Activated CD8-positive, alpha-beta memory T cell treated with anti-CD3 and anti-CD28 coated beads, Interleukin-2, amount 50 U/mL, for 1 hour (primary cell): ENCODE measurements around the gene CCDC167.

Experiments used
- DNase-seq: peaks from one replicate; pipeline ENCODE4 v3.0.0-alpha.2; 2020; ENCODE audit errors: extremely low read depth

CCDC167 gene

GRCh38 chr6:37530297-37530696 lies 30.6 kb upstream of the CCDC167 start:
- DNase-seq, result no peak

- no peak for DNase-seq
Measured at GRCh38 chr6:37528541-37528940, 28.8 kb upstream of the CCDC167 start.

DNA sequence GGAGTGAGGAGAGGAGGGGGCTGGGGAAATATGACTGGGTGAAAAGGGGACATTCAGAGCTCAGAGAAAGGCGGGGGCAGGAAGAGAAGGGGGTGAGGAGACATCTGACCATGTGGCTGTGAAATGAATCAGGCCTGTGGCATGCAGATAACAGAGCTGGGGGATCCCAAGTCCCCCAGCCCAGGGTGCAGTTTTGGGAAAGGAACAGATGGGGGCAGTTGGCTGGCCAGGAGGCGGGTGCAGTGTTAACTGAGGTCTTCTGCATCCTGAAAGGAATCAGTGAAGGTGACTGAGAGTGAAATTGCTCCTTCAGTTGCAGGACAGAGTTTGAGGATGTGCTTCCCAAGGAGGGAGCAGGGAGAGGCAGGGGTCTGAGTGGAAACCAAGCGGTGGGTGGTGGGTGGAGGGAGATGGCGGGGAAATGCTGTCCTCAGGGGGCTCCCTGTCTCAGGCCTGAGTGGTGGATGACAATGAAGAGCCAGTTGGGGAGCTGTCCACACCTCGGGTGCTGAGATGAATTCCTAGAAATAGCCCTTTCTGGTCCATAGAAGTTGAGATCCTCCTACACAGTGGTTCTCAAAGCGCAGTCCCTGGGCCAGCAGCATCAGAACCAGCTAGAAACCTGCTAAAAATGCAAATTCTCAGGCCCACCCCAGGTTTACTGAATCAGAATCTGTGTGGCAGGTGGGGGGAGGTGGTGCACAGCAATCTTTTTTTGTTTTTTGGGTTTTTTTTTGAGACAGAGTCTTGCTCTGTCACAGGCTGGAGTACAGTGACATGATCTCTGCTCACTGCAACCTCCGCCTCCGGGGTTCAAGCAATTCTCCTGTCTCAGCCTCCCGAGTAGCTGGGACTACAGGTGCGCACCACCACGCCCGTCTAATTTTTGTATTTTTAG lies 26.0 kb upstream of the CCDC167 start:
- DNase-seq, result no peak

- no peak for DNase-seq
Measured at GRCh38 chr6:37524970-37525318, 25.3 kb upstream of the CCDC167 start.

- DNase-seq, result no peak
Measured at GRCh38 chr6:37524025-37524969, 24.6 kb upstream of the CCDC167 start.

- no peak for DNase-seq
Measured at GRCh38 chr6:37523412-37523811, 23.7 kb upstream of the CCDC167 start.

DNA sequence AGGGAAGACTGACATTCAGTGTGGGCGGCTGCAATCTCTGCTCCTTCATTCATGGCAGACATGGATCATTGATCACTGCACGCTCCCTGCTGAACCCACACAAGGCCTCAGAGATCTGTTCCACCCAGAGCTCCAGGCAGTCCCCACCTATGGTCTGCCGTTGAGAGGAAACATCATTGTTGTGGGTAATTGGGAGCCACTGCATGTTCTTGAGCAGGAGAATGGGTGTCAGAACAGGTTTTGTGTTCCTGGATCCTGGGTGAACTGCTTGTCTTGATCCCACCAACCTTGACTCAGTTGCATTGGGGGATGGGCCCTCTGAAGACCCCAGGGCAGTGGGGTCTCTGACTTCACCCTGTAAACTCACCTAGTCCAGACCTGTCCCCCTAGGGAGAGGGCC lies 23.1 kb upstream of the CCDC167 start:
- DNase-seq, result no peak

DNA sequence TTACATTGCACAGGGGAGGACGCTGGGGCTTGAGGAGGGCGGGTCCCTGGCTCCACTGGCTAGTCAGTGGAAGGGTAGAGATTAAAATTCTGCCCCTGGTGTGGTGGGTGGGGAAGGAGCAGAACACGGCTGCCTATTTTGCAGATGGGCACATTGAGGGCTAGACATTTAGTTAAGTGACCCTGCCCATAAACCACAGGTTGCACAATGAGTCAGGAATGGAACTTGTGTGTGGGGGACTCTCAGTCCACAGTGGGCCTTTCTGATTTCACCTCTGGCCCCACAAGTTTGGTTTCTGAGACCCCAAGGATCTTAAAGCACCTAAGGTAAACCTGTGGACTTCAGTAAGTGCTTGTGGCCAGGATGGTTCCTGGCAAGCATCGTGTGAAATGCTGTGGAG lies 22.0 kb upstream of the CCDC167 start:
- DNase-seq, result no peak

DNA sequence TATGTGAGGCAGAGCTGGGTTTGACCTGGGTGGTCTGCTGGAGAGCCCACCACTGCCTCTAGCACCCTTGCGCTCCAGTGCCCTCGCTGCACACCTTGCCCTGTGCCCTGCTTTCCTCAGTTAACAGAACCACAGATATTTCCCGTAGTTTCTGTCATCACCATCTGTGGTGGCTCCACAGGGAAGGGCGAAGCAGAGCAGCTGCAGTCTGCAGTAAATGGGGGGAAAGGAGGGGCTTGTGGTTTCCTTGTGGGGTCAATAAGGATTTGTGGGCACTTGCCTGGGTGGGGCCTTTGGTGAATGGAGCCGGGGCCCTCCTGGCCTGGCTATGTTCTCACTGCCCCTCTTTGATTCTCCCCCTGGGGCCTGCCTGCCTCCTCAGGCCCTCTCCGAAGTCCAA lies 21.2 kb upstream of the CCDC167 start:
- no peak for DNase-seq

GRCh38 chr6:37519461-37519860 lies 19.8 kb upstream of the CCDC167 start:
- no peak for DNase-seq

DNA sequence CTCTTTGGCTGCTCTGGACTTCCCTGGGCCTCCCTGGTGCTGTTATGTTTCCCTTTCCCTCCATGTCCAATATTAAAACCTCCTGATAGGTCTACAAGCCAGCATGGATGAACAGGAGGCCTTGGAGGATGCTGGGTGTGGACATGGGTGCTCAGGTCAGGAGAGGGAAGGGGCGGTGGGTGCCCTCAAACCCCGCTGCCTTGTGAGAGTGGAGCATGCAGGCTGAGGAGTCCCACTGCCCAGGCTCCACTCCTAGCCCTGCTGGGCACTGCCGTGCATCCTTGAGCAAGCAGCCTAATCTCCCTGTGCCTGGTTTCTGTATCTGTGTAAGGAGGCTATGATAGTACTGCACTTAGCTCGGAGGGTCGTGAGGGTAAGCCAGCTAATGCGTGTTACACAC lies 18.4 kb upstream of the CCDC167 start:
- DNase-seq, result no peak

DNA sequence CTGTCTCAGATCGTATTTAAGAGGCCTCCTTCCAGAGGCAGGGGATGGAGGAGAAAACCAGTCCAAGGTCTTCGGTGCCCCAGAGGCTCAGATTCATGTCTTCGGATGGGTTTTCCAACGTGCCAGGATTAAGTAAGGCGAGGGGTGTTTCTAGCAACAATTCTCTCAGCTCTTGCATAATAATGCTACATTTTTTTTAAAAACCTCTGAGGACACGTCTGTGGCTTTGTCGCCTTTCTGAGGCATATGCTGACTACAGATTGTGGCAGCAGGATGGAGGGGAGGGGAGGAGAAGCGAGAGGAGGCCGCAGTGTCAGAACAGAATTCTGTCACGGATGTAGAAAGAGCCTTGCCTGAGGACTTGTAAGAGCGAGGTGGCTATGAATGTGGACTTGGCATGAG lies 17.7 kb upstream of the CCDC167 start:
- peak; percentile 67 for DNase-seq

- no peak for DNase-seq
Measured at GRCh38 chr6:37516920-37517405, 17.3 kb upstream of the CCDC167 start.

DNA sequence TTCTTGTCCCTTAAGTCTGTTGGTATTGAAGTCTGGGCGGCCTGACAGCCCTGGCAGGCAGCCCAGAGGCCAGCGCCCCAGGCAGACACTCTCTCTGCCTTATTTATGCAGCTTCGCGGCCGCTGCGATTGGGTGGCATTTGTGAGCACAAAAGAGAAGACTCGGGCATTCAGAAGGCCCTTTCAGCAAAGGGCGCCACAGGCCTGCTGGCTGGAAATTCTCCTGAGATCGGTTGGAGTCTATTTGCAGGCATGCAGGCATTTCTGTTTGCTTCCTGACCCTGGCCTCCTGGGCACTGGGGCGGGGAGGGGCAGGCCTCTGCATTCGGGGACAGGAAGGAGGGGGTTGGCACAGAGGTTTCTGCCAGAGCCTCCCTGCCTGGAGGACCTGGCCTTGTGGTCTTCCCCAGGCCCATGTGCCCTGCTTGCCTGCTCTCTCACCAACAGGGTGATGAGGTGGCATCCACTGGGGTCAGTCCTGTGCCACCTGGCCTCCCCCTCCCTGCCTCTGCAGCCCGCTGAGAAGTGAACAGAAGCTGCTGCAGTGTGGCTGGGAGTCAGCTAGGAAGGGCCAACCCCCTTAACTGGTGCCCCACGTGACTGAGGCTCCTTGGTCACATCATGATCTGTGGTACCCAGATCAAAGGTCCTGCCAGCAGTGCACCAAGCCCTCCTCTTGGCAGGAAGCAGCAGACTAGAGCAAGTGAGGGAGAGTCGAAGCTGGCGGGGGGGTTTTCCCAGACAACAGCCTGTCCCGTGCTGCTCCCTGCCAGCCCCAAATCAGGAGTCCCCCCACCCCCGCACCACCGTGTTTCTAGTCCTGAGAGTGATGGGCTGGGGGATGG lies 16.6 kb upstream of the CCDC167 start:
- peak; percentile 86 for DNase-seq

- no peak for DNase-seq
Measured at GRCh38 chr6:37515712-37516075, 16.0 kb upstream of the CCDC167 start.

- DNase-seq, result no peak
Measured at GRCh38 chr6:37514837-37515236, 15.1 kb upstream of the CCDC167 start.

DNA sequence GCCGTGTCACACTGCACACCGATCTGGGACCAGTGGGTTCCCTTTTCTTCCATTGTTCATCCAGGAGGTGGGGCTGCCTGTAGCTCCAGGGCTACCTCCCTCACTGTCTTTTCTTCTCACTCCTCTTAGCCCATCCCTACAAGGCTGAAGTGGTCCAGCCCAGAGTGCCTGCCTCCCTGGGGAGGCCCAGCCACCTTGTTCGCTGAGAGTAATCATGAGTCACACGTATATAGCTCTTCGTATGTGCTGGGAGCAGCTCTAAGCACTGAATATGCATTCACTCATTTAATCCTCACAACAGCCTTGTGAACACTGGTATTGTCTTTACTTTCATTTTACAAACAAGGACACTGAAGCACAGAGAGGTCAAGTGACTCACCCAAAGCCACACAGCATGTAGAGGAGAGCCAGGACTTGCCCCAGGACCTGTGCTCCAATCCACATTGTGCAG lies 14.7 kb upstream of the CCDC167 start:
- no peak for DNase-seq

DNA sequence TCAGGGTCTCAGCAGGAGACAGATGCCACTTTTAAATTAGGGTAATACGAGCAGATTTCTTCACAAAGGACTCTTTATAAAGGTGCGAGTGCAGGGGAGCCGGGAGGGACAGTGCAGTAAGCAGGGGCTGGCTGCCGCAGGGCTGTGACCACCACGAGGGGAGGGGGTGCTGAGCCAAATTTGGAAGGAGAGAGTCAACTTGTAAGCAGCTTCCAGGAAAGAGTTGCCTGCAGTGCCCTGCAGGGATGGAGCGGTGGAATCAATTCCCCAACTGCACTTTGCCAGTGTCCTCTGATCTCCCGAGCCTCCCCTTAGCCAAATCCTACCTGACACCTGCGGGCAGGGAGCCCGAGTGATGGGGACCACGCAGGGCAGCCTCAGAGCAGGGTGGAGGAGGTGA lies 13.9 kb upstream of the CCDC167 start:
- no peak for DNase-seq

DNA sequence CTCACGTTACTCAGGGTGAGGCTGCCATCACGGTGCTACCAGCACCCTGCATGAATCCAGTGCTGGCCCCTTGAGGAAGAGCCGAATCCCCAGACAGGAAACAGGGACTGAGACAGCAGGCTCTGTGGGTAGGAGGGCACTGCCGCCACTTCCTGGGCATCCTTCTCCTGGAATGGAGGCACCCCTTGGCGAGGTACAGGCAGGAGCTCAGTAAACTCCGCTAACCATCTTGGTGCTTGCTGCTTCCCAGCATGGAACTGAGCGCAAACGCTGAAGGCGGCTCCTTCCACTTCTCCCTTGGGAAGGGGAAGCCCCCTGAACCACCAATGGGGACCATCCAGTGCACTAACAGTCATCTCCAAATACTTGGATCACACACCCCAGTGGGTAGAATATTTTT lies 13.5 kb upstream of the CCDC167 start:
- DNase-seq, result no peak

DNA sequence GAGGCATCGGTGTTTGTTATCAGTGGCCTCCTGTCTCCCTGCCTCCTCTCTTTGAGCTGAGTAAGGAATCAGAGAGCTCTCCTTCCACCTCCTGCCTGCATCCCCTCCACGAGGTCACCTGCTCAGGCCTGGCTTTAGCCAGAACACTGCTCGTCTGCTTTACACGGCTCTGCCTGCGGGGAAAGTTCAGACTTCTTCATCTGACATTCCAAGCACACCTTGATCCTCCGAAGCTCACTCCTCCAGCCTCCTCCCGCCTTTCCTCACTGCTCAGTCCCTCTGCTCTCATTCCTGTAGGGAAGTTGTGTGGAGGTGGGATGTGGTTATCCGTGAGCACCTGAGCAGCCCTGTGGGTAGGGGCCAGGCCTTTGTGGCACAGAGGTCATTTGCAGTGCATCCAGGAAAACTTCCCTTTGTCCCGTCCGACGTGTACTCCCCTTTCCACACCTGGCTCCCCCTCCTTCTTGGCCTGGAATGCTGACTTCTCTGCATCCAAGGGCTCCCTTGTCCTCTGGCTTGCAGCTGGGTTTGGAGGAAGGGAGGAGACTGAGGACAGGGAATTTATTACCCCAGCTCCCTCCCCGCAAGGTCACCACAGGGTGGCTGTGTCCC lies 12.8 kb upstream of the CCDC167 start:
- DNase-seq, result no peak

DNA sequence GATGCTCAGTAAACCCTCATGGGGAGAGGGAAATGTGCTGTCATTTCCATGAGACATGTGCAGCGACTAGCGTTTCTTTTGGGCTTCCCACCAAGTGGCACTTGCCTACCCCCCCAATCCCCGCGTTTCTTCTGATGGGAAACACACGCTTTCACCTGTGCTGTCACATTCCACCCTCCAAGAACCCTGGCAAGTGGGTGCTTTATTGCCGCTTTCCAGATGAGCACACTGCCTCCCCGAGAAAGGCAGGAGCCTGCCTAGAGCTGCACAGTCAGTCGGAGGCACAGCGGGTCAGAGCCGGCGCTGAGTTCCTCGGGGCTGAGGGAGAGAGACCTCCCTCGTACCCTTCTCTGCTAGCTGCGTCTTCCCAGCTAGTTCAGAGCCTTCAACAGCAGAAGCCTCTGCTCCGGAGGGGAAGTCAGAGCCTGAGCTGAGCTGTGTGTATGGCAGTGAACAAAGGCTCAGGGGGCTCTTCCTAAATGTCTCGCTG lies 12.3 kb upstream of the CCDC167 start:
- no peak for DNase-seq
